ENCODE measurements around the gene ENOPH1. TPM values are rescaled to one million over a fixed set of nuclear protein-coding genes. Genes with fewer than 3 reads are reported as not detected.

The ENOPH1 gene
- total and polyA plus RNA-seq, 9 of the 15 experiments (the other 6 are each of a cell fraction or from before 2014, with no cell fraction given) = 29.8 to 71.4 (median 48.9) TPM

- TF ChIP-seq CLOCK (CRISPR knock-in tag; IDR thresholded peaks at IDR 0.05; ENCODE audit: borderline replicate concordance) = no peak
- no peak for TF ChIP-seq MAFF (IDR thresholded peaks at IDR 0.05; ENCODE audit: low read length)
- TF ChIP-seq, protein P1, sequence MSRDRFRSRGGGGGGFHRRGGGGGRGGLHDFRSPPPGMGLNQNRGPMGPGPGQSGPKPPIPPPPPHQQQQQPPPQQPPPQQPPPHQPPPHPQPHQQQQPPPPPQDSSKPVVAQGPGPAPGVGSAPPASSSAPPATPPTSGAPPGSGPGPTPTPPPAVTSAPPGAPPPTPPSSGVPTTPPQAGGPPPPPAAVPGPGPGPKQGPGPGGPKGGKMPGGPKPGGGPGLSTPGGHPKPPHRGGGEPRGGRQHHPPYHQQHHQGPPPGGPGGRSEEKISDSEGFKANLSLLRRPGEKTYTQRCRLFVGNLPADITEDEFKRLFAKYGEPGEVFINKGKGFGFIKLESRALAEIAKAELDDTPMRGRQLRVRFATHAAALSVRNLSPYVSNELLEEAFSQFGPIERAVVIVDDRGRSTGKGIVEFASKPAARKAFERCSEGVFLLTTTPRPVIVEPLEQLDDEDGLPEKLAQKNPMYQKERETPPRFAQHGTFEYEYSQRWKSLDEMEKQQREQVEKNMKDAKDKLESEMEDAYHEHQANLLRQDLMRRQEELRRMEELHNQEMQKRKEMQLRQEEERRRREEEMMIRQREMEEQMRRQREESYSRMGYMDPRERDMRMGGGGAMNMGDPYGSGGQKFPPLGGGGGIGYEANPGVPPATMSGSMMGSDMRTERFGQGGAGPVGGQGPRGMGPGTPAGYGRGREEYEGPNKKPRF (IDR thresholded peaks at IDR 0.05; ENCODE audit: low read depth, low read length) = no peak
Measured at GRCh38 chr4:82398263-82398662, 32.1 kb upstream of the ENOPH1 start (continued).

DNA sequence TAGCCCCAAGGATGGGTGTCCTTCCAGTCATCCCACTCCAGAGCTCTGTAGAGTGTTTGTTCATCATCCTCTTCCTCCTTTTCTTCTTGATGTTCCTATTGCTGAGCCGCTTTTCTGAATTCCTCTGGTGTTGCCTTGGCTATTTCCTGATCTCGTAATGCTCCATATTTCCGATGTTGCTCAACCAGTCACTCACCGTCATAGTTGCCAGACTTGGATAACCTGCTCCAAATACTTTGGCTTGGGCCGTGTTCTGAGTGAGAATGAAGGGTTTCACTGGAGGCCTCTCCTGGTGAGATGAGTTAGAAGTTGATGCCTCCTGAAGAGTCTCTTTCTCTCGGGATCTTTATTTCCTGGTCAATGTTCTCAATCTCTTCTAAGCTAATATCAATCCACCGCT lies 28.8 kb upstream of the ENOPH1 start:
- no peaks in the 10 kb centered on the region for H3K27me3 ChIP-seq (ENCODE audit: control insufficient read depth in 2 of 2, insufficient read depth in 2 of 2, low read length in 2 of 2)
- H3K36me3 ChIP-seq (ENCODE audit: control insufficient read depth, insufficient read depth, low read length) = no peaks in the 10 kb centered on the region
- no peak for FAIRE-seq
- DNase-seq (ENCODE audit: extremely low read depth in 1 of 4, low spot score in 3 of 4) = no peak
- in situ Hi-C loops (cut with MboI) = no loop called here
- BruUV-seq (replicated peaks) = no TSS peak
- POLR2A ChIA-PET = interaction anchor here (0.6 to 2.2 kb wide), 3 partner anchors 20 to 28 kb away, joined by 3 to 6 read pairs (median 4); partner anchors contain the start of gene HNRNPD
- H3K79me2 ChIP-seq (ENCODE audit: control insufficient read depth, insufficient read depth, low read length) = no peaks in the 10 kb centered on the region
- no peak overlapping the region for H3K9ac ChIP-seq (ENCODE audit: insufficient read depth in 1 of 2, low read depth in 2 of 2, low read length in 2 of 2)
- H3K27ac ChIP-seq (ENCODE audit: extremely low read depth, low read depth, low read length) = no peak overlapping the region
- H3K4me1 ChIP-seq (replicated peaks in 1 of 2; ENCODE audit: control insufficient read depth in 2 of 2, insufficient read depth in 2 of 2, low read length in 2 of 2) = peaks cover 0 to 4% of the 10 kb centered on the region in 2 experiments; a peak in 3 of 5 replicates
- H3K9me3 ChIP-seq (replicated peaks; ENCODE audit: control insufficient read depth, insufficient read depth, low read depth, low read length) = no peaks in the 10 kb centered on the region
- peak overlapping the region; percentile 26; the same call in 1 of the 2 replicates for H3K4me2 ChIP-seq (ENCODE audit: insufficient read depth, low read length)
- H4K20me1 ChIP-seq (replicated peaks; ENCODE audit: control insufficient read depth, insufficient read depth, low read length) = no peaks in the 10 kb centered on the region
- H3K9me1 ChIP-seq (ENCODE audit: control insufficient read depth, insufficient read depth, low read length) = peaks cover 2% of the 10 kb centered on the region
- peak; percentile 31 for ATAC-seq
- CTCF ChIA-PET (ENCODE audit: low intra/inter-chr PET ratio) = no interaction called here
- intact Hi-C loops (cut with micrococcal nuclease) = no loop called here
- WGBS (ENCODE audit: insufficient coverage, low coverage, missing lambda C conversion rate) = 39% methylated on average over 6 of the region's 7 CpGs
- H3K4me3 ChIP-seq = no peak overlapping the region
- peak overlapping the region; percentile 81 for H2AFZ ChIP-seq (ENCODE audit: low read depth, low read length)
- TF ChIP-seq ZBTB26 (CRISPR knock-in tag; IDR thresholded peaks at IDR 0.05) (no peak), CBFB (CRISPR knock-in tag; IDR thresholded peaks at IDR 0.05) (no peak), SRSF9 (IDR thresholded peaks at IDR 0.05; ENCODE audit: borderline replicate concordance, low read depth, low read length) (no peak), HNRNPLL (IDR thresholded peaks at IDR 0.05; ENCODE audit: low read depth, low read length, poor library complexity, severe bottlenecking) (no peak), PBX2 (CRISPR knock-in tag; IDR thresholded peaks at IDR 0.05; ENCODE audit: low read depth) (no peak), PBX2 (tag; conservative IDR thresholded peaks at IDR 0.05; ENCODE audit: low read depth) (no peak)
- TF ChIP-seq, protein P2, sequence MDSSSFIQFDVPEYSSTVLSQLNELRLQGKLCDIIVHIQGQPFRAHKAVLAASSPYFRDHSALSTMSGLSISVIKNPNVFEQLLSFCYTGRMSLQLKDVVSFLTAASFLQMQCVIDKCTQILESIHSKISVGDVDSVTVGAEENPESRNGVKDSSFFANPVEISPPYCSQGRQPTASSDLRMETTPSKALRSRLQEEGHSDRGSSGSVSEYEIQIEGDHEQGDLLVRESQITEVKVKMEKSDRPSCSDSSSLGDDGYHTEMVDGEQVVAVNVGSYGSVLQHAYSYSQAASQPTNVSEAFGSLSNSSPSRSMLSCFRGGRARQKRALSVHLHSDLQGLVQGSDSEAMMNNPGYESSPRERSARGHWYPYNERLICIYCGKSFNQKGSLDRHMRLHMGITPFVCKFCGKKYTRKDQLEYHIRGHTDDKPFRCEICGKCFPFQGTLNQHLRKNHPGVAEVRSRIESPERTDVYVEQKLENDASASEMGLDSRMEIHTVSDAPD (CRISPR knock-in tag; IDR thresholded peaks at IDR 0.05) = no peak
